PC-3 (cell line): ENCODE results near the gene RSRC1.

Source experiments
- CTCF ChIP-seq: fragments of 300-600 bp; sonication (generic); conservative IDR thresholded peaks from 2 replicates; pipeline ENCODE4 v1.5.1; 2017; ENCODE audit warnings: antibody characterized with exemption, low read depth, mild to moderate bottlenecking, low read length
- EZH2phosphoT487 ChIP-seq: fragments of 300-600 bp; sonication (generic); IDR thresholded peaks from 2 replicates; pipeline ENCODE4 v1.6.1; 2018; ENCODE audit warnings: mild to moderate bottlenecking, antibody characterized with exemption, low read length, borderline replicate concordance

DNA sequence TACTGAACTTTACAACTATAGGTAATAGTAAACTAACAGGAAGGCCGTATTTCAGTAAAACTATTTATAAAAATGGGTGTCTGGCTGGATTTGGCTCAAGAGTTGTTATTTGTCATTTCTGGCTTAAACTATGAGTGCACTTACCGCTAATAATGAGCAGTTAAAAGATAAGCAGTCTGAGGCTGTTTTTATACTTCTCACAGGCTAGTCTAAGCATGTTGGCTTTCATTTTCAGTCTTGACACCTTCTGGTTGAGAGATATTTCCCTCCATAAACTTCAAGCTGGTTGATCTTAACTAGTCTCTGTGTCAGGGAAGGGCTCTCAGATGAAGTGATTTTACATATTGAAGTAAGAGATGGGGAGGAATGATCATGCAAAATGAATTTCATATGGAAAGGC lies 96.1 kb downstream of the RSRC1 start:
- TF ChIP-seq CTCF (no peak), EZH2phosphoT487 (no peak)
